ENCODE data around the gene PITX1. TPM values are rescaled to one million over a fixed set of nuclear protein-coding genes. Genes with fewer than 3 reads are reported as not detected.

PITX1 gene
- total RNA-seq, 4 donors from 2014 or later: 3.5 TPM; not detected in 3

DNA sequence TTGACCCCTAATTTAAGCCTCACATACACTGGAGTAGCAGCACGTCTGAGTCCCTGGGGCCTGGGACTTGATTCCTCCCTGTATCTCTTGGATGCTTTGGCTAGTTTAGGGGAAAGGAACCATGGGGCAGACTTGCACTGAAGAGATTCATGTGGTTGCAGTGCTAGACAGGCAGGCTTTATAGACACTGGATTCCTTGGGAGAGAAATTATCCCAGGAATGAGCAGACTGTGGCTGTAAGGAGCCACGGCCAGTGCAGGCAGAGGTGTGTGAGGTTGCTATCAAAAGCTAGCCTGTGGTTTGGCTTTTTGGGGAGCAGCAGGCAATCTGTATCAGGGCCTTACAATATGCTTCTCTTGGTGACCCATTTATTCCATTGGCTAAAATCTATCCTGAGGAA, 20.5 kb upstream of the PITX1 start:
- TF ChIP-seq, protein P1, sequence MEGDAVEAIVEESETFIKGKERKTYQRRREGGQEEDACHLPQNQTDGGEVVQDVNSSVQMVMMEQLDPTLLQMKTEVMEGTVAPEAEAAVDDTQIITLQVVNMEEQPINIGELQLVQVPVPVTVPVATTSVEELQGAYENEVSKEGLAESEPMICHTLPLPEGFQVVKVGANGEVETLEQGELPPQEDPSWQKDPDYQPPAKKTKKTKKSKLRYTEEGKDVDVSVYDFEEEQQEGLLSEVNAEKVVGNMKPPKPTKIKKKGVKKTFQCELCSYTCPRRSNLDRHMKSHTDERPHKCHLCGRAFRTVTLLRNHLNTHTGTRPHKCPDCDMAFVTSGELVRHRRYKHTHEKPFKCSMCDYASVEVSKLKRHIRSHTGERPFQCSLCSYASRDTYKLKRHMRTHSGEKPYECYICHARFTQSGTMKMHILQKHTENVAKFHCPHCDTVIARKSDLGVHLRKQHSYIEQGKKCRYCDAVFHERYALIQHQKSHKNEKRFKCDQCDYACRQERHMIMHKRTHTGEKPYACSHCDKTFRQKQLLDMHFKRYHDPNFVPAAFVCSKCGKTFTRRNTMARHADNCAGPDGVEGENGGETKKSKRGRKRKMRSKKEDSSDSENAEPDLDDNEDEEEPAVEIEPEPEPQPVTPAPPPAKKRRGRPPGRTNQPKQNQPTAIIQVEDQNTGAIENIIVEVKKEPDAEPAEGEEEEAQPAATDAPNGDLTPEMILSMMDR (IDR thresholded peaks at IDR 0.05; ENCODE audit: low read depth): no peak

DNA sequence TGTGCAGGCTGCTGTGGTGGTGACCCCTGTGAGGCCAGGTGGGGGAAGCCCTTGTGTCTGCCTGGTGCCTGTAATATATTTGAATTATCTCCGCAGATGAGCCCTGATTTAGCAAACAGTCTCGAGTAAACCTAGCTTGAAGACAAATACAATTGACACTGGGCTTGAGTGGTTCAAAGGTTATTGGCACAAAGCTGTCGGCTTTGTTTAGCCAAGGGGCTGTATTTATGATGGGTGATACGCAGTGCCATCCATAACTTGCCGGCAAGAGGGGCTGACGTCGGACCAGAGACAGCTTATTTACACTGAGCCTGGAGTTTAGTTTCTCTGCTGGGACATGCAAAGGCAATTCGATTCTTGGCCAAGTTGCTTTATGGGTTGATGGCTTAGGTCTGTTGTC, 20.0 kb upstream of the PITX1 start:
- TF ChIP-seq, protein P1 (IDR thresholded peaks at IDR 0.05; ENCODE audit: low read depth): no peak

DNA sequence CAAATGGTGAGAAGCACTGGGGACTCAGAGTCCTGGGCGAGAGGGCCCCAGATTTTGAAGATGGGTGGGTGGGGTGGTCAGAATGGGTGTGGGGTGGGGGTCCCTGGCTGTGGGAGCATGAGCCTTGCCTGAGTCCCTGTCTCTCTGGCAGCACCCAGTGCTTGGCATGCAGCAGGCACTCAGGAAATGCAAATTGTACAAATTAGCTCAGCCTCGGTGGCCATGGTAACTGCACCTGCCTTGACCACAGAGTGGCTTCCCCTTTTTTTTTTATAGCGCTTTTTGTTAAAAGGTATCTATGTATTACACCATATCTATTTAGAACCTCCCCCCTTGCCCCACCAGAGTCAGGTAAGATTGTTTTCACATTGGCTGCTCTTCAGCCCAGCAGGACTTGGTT, 19.2 kb upstream of the PITX1 start:
- TF ChIP-seq, protein P1 (IDR thresholded peaks at IDR 0.05; ENCODE audit: low read depth): no peak

DNA sequence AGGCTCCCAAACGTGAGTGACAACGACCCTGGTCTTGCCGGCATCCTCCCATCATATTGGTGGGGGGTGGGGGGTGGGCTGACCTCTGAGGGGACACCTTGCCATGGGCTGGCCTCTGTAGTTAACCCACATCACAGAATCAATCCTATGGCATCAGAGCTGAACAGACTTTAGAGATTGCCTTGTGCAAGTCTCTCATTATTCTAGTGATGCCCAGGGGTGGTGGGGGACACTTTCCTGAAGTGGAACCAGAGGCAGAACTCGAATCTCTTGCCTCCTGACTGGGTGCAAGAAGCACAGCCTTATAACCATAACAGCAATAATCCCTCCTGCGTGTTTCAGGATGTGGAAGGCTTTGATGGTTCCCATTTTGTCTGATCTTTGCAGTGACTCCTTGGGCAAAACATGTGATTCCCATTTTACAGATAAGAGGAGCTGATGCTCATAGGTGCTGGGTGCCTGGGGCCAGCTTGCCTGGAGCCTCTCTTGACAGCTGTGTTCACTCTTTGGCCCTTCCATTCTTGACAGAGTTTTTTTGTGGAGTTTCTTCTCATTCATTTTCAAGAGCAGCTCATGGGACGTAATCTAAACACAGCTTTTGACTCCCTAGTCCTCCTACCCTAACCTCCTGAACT, 18.6 kb upstream of the PITX1 start:
- TF ChIP-seq, protein P1 (IDR thresholded peaks at IDR 0.05; ENCODE audit: low read depth): no peak

DNA sequence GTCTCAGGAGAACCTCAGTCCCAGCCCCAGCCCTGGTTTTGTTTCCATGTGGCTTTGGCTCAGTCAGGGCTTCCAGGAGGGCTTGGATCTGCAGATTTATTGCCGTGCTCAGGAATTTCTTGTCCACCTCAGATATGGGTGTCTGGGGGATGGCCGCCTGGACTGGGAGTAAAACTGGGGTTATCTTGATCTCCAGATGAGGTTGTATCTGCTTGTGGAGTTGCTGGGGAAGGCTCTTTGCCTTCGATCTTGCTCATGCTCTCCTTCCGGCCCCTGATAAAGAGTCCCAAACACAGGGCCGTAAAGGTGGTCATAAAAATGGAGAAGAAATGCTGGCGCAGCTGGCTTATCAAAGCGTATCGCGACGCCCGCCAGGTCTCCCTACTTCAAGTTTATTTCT, 17.8 kb upstream of the PITX1 start:
- TF ChIP-seq, protein P1 (IDR thresholded peaks at IDR 0.05; ENCODE audit: low read depth): no peak

DNA sequence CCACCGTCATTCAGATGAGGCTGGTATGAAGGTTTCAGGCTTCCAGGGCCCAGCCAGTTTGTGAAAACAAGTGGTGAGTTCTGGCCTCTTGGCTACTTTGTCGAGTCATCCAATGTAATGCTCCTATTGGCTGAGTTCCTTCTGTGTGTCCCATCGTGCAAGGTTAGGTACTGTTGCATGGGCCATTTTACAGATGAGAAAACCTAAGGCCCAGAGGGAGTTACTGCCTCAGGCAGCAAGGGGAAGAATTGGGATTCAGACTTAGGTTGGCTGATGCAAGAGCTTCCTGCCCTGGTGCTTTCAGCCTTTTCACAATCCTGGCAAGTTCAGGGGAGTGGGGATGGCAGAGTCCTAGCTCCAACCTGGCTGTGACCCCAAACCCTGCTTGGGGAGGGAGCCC, 17.4 kb upstream of the PITX1 start:
- TF ChIP-seq, protein P1 (IDR thresholded peaks at IDR 0.05; ENCODE audit: low read depth): no peak

DNA sequence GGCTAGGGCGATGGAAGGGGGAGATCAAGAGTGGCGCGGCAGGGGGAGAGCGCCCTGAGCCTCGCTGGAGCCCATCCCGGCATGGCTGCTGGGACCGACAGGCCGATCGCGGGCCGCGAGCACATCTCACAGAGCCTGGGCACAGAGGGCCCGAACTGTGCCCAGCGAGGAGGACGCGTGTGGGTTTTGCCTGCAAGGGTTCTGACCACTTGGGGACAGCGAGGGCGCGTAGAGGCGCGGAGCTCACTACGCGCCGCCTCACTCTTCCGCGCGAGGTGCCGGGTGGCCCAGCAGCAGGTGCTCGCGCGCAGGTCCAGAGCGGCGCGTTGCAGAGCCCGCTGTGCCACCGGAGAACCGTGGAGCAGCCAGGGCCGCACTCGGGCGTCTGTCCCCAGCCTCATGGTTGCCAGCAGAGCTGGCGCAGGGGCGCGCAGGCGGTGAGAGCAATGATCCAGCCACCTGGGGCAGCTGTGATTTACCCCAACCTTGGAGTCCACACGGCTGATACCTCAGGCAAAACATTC, 16.3 kb upstream of the PITX1 start:
- TF ChIP-seq, protein P1 (IDR thresholded peaks at IDR 0.05; ENCODE audit: low read depth): no peak

Measured in subcutaneous adipose tissue (tissue), 4 donors.